ENCODE measurements around the gene MRPL17. TPM values are rescaled to one million over a fixed set of nuclear protein-coding genes. Genes with fewer than 3 reads are reported as not detected.

Gene MRPL17
- total and polyA plus RNA-seq, 9 of the 15 experiments (the other 6 are each of a cell fraction or from before 2014, with no cell fraction given), result 33.9 to 81.6 (median 43.9) TPM

DNA sequence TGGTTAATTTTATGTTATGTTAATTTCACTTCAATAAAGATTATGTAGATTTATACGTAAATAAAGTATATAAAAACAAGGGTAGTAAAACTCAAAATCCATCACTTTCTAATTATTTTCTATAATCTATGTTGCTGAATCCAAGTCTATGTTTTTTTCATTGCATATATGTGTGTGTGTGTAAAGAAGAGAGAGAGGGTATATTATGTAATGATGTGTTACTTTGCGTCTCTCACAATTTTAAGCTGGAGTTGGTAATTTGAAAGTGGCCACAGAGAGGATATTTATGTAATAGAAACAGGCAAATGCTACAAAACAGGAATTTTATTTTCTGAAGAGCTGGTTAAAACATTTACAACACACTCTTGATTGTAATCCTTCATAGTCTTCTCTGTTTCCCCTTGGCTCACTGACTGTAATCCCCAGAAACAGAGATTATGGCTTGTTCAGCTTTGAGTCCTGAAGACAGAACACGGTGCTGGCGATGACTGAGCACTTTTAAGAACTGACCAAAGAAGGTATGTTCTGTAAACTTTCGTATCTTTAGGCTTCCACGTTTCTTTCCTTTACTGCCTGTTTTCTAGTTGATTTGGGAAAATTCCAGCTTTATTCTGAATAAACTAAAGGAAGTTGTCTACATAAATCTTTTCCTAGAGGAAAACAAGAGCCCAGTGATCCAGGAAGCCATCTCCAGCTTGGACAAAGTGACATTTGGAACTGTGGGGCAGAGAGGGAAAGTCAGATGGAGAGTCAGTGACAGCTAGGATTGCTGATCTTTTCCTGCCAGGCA is 45.0 kb upstream of the MRPL17 start (continued):
- no peak for TF ChIP-seq STAG1 (CRISPR knock-in tag; IDR thresholded peaks at IDR 0.05; ENCODE audit: borderline replicate concordance)
- no peak for TF ChIP-seq CBX1 (IDR thresholded peaks at IDR 0.05; ENCODE audit: low read depth)
- no peak for TF ChIP-seq SMAD1 (IDR thresholded peaks at IDR 0.05; ENCODE audit: low read depth, low read length, partially characterized antibody)
- peak; percentile 25 for TF ChIP-seq SMARCB1 (IDR thresholded peaks at IDR 0.05; ENCODE audit: insufficient read length, low read depth)
- no peak for TF ChIP-seq ZC3H11A (IDR thresholded peaks at IDR 0.05; ENCODE audit: low read depth, low read length)
- TF ChIP-seq HNRNPH1 (optimal IDR thresholded peaks at IDR 0.05; ENCODE audit: low read depth, low read length), result no peak
- no peak for TF ChIP-seq HIVEP1 (CRISPR knock-in tag; IDR thresholded peaks at IDR 0.05)
- no peak for TF ChIP-seq CEBPG (CRISPR knock-in tag; IDR thresholded peaks at IDR 0.05)
- peak; percentile 35 to 54; a peak in 2 of 4 replicates for TF ChIP-seq CEBPG (tag; conservative IDR thresholded peaks at IDR 0.05 in 1 of 2, IDR thresholded peaks at IDR 0.05 in 1 of 2)
- TF ChIP-seq MAFK (IDR thresholded peaks at IDR 0.05; ENCODE audit: low read length), result peak; percentile 84
- no peak for TF ChIP-seq ZNF174 (CRISPR knock-in tag; IDR thresholded peaks at IDR 0.05)
- TF ChIP-seq ZNF449 (CRISPR knock-in tag; IDR thresholded peaks at IDR 0.05), result no peak
- TF ChIP-seq, protein P1, sequence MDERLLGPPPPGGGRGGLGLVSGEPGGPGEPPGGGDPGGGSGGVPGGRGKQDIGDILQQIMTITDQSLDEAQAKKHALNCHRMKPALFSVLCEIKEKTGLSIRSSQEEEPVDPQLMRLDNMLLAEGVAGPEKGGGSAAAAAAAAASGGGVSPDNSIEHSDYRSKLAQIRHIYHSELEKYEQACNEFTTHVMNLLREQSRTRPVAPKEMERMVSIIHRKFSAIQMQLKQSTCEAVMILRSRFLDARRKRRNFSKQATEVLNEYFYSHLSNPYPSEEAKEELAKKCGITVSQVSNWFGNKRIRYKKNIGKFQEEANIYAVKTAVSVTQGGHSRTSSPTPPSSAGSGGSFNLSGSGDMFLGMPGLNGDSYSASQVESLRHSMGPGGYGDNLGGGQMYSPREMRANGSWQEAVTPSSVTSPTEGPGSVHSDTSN (CRISPR knock-in tag; IDR thresholded peaks at IDR 0.05; ENCODE audit: low read depth), result no peak
- TF ChIP-seq, protein P1 (tag; conservative IDR thresholded peaks at IDR 0.05; ENCODE audit: low read depth), result peak; percentile 24; the same call in 1 of the 2 replicates
- no peak for TF ChIP-seq ZNF77 (CRISPR knock-in tag; IDR thresholded peaks at IDR 0.05)
- no peak for TF ChIP-seq ZBTB1 (CRISPR knock-in tag; IDR thresholded peaks at IDR 0.05; ENCODE audit: borderline replicate concordance, low read depth)
- no peak for TF ChIP-seq CHAMP1 (IDR thresholded peaks at IDR 0.05)
- no peak for TF ChIP-seq GATA2 (CRISPR knock-in tag; IDR thresholded peaks at IDR 0.05)
- peak; percentile 17 for TF ChIP-seq MEIS2 (IDR thresholded peaks at IDR 0.05; ENCODE audit: partially characterized antibody)
- no peak for TF ChIP-seq PRPF4 (IDR thresholded peaks at IDR 0.05; ENCODE audit: insufficient read depth, low read depth, low read length, poor library complexity, severe bottlenecking)

Data from K562 (cell line).